ENCODE data around the gene OCEL1. TPM values are rescaled to one million over a fixed set of nuclear protein-coding genes. Genes with fewer than 3 reads are reported as not detected.
"Not testable (repeated sequence)": the region's sequence is repeated elsewhere in the genome, so short reads cannot be mapped to it uniquely, and the experiment has no call there.

Gene OCEL1
- polyA plus RNA-seq, 3 donors from 2014 or later: 31.4 to 51.3 (median 42.3) TPM

DNA sequence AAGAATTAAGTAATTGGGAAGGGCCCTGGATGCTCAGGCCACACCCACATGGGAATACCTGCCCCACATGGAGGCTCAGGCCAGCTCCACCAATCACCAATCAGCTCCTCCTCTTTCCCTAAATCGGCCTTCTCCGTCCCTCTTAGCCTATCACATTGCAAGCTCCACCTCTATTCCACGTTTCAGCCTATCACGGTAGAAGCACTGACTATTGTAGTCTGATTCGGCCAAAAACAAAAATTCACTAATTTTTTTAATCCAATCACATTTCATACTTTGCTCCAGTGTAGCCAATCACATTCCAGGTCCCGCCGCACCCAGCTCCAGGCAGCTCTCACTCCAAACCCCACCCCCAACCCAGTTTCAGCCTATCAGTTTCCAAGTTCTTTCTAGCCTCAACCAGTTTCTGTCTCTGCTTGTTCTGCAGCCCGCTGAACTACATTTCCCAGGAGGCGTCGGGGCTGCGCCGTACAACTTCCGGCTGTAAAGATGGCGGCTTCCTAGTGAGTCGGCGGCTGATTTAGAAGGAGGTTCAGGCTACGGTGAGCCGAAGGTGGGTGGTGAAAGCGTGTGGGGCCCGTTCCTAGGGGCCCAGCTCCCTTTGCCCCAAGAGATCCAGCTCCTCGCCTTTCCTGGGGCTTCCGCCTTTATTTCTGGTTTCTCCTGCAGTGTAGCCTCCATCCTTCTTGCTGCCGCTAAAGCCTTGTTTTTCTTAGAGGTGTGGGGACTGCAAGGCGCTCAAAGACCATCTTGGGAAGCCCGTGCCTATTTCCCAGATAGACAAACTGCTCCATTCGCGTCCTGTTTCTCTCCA lies 41.2 kb downstream of the OCEL1 start, which contains the start of gene BABAM1:
BABAM1 (plus strand) TSS at position 469 of the 814 bp plus-strand sequence. CDS start 1,364 bp downstream, outside the sequence.
- DNase-seq: peak; percentile 97
- Mint-ChIP-seq H3K36me3 (peaks cover 0 to 10% (median 0%) of the 10 kb centered on the region in 3 donors), H3K4me1 (peaks cover 18 to 19% of the 10 kb centered on the region in 2 donors), H3K27me3 (ENCODE audit: low read depth in 3 of 3) (peaks cover 5 to 9% (median 6%) of the 10 kb centered on the region in 3 donors), H3K9me3 (no peaks in the 10 kb centered on the region), H3K4me3 (peak within 1 kb of the TSS; percentile 71 to 89 (median 82)), H3K27ac (peak within 1 kb of the TSS; percentile 65 to 94 (median 84))

DNA sequence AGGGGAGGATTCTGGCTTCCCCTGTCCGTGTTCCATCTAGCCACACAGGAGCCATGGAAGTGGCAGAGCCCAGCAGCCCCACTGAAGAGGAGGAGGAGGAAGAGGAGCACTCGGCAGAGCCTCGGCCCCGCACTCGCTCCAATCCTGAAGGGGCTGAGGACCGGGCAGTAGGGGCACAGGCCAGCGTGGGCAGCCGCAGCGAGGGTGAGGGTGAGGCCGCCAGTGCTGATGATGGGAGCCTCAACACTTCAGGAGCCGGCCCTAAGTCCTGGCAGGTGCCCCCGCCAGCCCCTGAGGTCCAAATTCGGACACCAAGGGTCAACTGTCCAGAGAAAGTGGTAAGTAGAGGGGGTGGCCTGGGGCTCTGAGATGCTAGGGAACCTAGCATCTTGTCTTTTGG lies 42.7 kb downstream of the OCEL1 start:
- Mint-ChIP-seq H3K27ac (no peak overlapping the region), H3K27me3 (ENCODE audit: low read depth in 3 of 3) (peaks cover 5 to 9% (median 6%) of the 10 kb centered on the region in 3 donors), H3K4me3 (peak overlapping the region; percentile 10 to 54 (median 36)), H3K9me3 (no peaks in the 10 kb centered on the region), H3K4me1 (peaks cover 18 to 19% of the 10 kb centered on the region in 2 donors), H3K36me3 (peaks cover 0 to 10% (median 0%) of the 10 kb centered on the region in 3 donors)
- no peak for DNase-seq

DNA sequence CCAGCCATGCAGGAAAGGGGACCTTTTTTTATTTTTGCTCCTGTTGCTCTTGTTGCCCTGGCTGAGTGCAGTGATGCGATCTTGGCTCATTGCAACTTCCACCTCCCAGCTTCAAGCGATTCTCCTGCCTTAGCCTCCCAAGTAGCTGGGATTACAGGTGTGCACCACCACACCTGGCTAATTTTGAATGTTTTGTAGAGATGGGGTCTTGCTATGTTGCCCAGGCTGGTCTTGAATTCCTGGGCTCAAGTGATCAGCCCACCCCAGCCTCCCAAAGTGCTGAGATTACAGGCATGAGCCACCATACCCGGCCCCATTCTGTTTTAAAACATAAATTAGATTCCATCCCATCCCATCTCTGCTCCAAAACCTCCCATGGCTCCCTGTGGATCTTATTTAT lies 48.9 kb downstream of the OCEL1 start:
- not testable (repeated sequence) for H3K4me3 Mint-ChIP-seq; H3K27ac Mint-ChIP-seq; H3K4me1 Mint-ChIP-seq; H3K9me3 Mint-ChIP-seq; DNase-seq; H3K27me3 Mint-ChIP-seq (ENCODE audit: low read depth in 3 of 3)
- peaks cover 5 to 27% (median 7%) of the 10 kb centered on the region in 3 donors for H3K36me3 Mint-ChIP-seq

DNA sequence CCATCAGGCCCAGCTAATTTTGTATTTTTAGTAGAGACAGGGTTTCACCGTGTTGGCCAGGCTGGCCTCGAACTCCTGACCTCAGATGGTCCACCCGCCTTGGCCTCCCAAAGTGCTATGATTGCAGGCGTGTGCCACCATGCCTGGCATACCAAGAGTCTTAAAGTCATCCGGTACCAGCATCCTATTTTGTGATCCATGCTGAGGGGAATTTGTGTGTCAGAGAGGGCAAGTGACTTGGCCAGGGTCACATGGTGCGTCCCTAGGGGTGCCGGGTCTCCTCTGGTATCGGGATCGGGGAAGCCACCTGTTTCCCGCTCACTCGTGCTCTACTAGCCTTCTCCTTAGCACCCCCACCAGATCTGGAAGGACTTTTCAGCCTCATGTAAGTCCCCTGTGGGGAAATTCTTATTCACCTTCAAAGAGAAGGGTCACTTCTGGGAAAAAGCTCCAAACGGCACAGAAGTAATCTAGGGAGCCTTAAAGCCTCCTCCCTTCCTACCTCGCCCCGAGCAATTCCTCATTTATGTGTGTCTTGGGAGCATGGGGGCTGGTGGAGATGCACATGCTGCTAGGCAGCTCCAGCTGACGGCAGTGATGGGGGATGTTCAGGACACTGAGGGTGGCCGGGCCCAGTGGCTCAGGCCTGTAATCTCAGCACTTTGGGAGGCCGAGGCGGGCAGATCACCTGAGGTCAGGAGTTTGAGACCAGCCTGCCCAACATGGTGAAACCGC lies 49.6 kb downstream of the OCEL1 start:
- Mint-ChIP-seq H3K9me3 (no peaks in the 10 kb centered on the region), H3K4me1 (no peaks in the 10 kb centered on the region), H3K27ac (no peak overlapping the region), H3K4me3 (no peak overlapping the region), H3K27me3 (ENCODE audit: low read depth in 3 of 3) (peaks cover 0 to 3% (median 2%) of the 10 kb centered on the region in 3 donors), H3K36me3 (peaks cover 5 to 23% (median 7%) of the 10 kb centered on the region in 3 donors)
- DNase-seq: no peak

Other genes starting within 250 kb of the OCEL1 start
- gene CPAMD8, start 199.4 kb upstream of the OCEL1 start, polyA plus RNA-seq: 1 to 10 TPM; 1.3 to 2.1 (median 1.4) TPM
- 1 to 10 TPM; 1.0 to 9.8 (median 4.9) TPM for gene HAUS8, start 150.8 kb upstream of the OCEL1 start, polyA plus RNA-seq
- gene MYO9B, start 150.4 kb upstream of the OCEL1 start, polyA plus RNA-seq: 10 to 100 TPM in 1 of 3 donors, 1 to 10 TPM in 2; 5.9 to 33.8 (median 6.0) TPM
- gene USE1, start 10.9 kb upstream of the OCEL1 start, polyA plus RNA-seq: 10 to 100 TPM; 35.4 to 42.0 (median 38.8) TPM
- 1 to 10 TPM in 1 of 3 donors, under 1 TPM in 2; 0.67 to 1.4 (median 0.94) TPM for gene NR2F6, start 19.7 kb downstream of the OCEL1 start, polyA plus RNA-seq
- gene USHBP1, start 38.5 kb downstream of the OCEL1 start, polyA plus RNA-seq: not detected
- 100 to 1,000 TPM; 135 to 218 (median 141) TPM for gene BABAM1, start 41.2 kb downstream of the OCEL1 start, polyA plus RNA-seq
- gene ANKLE1, start 55.7 kb downstream of the OCEL1 start, polyA plus RNA-seq: not detected
- gene ABHD8, start 77.2 kb downstream of the OCEL1 start, polyA plus RNA-seq: 10 to 100 TPM in 1 of 3 donors, 1 to 10 TPM in 2; 7.5 to 10.3 (median 8.3) TPM
- gene MRPL34, start 79.6 kb downstream of the OCEL1 start, polyA plus RNA-seq: 100 to 1,000 TPM; 189 to 270 (median 197) TPM
- gene DDA1, start 83.3 kb downstream of the OCEL1 start, polyA plus RNA-seq: 10 to 100 TPM; 30.0 to 48.6 (median 40.6) TPM
- under 1 TPM; 0.06 to 0.40 (median 0.12) TPM for gene ANO8, start 108.6 kb downstream of the OCEL1 start, polyA plus RNA-seq
- 1 to 10 TPM; 2.8 to 8.8 (median 3.1) TPM for gene GTPBP3, start 111.3 kb downstream of the OCEL1 start, polyA plus RNA-seq
- gene PLVAP, start 151.1 kb downstream of the OCEL1 start, polyA plus RNA-seq: not detected
- under 1 TPM in 1 of 3 donors, not detected in 2; 0.40 TPM for gene CCDC194, start 168.0 kb downstream of the OCEL1 start, polyA plus RNA-seq
- gene BST2, start 179.4 kb downstream of the OCEL1 start, polyA plus RNA-seq: 100 to 1,000 TPM; 326 to 394 (median 383) TPM
- 10 to 100 TPM; 35.8 to 43.6 (median 36.3) TPM for gene MVB12A, start 193.8 kb downstream of the OCEL1 start, polyA plus RNA-seq
- gene TMEM221, start 222.4 kb downstream of the OCEL1 start, polyA plus RNA-seq: under 1 TPM in 1 of 3 donors, not detected in 2; 0.24 TPM
- gene NXNL1, start 234.7 kb downstream of the OCEL1 start, polyA plus RNA-seq: not detected
- 10 to 100 TPM in 2 of 3 donors, 1 to 10 TPM in 1; 9.7 to 15.9 (median 15.3) TPM for gene SLC27A1, start 244.3 kb downstream of the OCEL1 start, polyA plus RNA-seq